ENCODE data around the gene SRD5A1.

The SRD5A1 gene

GRCh38 chr5:6674421-6674820 lies 41.2 kb downstream of the SRD5A1 start:
- Histone ChIP-seq H3K36me3 (ENCODE audit: control insufficient read depth, low read depth, low read length) (no peaks in the 10 kb centered on the region), H3K27me3 (ENCODE audit: control insufficient read depth, insufficient read depth, low read length) (no peaks in the 10 kb centered on the region), H3K4me1 (ENCODE audit: control insufficient read depth, low read depth, low read length) (no peaks in the 10 kb centered on the region), H3K4me3 (ENCODE audit: low read length) (no peak overlapping the region), H3K9ac (ENCODE audit: low read length) (no peak overlapping the region), H3K9me3 (ENCODE audit: control insufficient read depth, low read depth, low read length) (peaks cover 7% of the 10 kb centered on the region), H3K27ac (ENCODE audit: low read length) (no peak overlapping the region)

DNA sequence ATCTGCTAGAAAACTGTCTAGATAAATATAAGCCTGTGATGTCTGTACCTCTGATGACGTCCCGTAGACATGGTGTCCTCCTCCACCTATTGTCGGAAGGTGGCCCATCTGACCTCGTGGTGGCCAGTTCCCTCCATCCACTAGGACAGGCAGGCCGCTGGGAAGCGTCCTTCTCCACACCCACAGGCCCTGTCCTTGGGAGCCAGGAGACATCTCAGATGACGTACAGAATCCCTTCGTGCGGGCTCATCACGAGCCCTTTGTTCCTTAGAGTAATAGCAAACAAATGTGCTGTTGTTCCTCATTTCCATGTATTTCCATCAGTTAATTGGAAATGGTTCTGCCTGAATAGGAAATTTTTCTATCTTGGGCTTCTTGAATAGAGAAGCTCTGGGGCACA lies 41.6 kb downstream of the SRD5A1 start:
- Histone ChIP-seq H3K9ac (ENCODE audit: low read length) (no peak overlapping the region), H3K27me3 (ENCODE audit: control insufficient read depth, insufficient read depth, low read length) (no peaks in the 10 kb centered on the region), H3K36me3 (ENCODE audit: control insufficient read depth, low read depth, low read length) (no peaks in the 10 kb centered on the region), H3K4me1 (ENCODE audit: control insufficient read depth, low read depth, low read length) (no peaks in the 10 kb centered on the region), H3K27ac (ENCODE audit: low read length) (no peak overlapping the region), H3K9me3 (ENCODE audit: control insufficient read depth, low read depth, low read length) (peaks cover 7% of the 10 kb centered on the region), H3K4me3 (ENCODE audit: low read length) (no peak overlapping the region)

DNA sequence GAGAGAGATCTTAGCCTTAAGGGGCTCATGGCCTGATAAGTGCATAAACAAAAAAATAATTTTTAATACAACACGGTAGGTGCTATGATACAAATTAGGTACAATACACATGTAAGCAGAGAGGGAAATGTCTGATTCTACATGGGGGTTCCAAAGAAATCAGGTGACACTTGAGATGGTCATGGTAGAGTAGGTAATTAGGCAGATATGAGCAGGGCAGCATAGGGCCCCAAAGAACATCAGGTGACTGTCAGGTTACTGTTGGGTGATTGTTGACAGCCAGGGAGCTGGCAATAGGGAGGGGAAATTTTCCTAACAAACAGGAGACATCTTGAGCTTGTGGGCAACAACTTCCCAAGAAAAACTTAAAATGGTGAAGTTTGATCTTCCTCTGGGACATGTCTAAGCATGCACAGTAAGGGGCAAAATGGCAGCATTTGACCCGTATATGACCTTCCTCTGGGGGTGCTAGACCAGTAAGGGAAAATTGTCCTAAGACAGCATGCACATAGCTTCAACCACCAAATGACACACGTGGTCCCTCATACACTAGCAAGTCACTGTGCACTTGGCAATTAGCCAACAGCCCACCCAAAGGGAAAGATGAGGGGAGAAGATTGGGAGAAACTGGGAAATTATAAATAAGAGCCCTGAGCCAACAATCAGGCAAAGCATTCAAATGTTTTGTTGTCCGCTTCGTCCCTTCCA lies 42.7 kb downstream of the SRD5A1 start:
- H3K9ac ChIP-seq (ENCODE audit: low read length): no peak overlapping the region
- H3K4me1 ChIP-seq (ENCODE audit: control insufficient read depth, low read depth, low read length): no peaks in the 10 kb centered on the region
- peaks cover 7% of the 10 kb centered on the region for H3K9me3 ChIP-seq (ENCODE audit: control insufficient read depth, low read depth, low read length)

DNA sequence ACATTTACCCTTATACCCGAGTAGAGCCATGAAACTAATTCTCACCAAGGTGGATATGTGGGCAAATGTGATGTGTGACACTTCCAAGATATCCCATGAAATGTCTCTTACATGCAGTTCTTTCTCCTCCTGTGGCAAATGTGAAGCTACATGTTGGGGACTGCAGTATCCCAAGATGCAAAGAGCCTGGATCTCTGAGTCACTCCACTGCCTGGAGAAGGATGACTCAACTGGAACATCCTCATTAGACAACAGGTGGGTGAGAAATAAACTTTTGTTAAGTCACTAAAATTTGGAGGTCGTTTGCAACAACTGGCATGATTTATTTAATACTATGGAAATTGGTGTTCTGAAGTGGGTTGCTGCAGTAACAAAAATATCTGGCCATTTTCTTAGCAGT lies 43.5 kb downstream of the SRD5A1 start:
- H3K27me3 ChIP-seq (ENCODE audit: control insufficient read depth, insufficient read depth, low read length): no peaks in the 10 kb centered on the region
- no peaks in the 10 kb centered on the region for H3K36me3 ChIP-seq (ENCODE audit: control insufficient read depth, low read depth, low read length)
- peaks cover 7% of the 10 kb centered on the region for H3K9me3 ChIP-seq (ENCODE audit: control insufficient read depth, low read depth, low read length)
- H3K4me1 ChIP-seq (ENCODE audit: control insufficient read depth, low read depth, low read length): no peaks in the 10 kb centered on the region
- H3K27ac ChIP-seq (ENCODE audit: low read length): no peak overlapping the region
- no peak overlapping the region for H3K9ac ChIP-seq (ENCODE audit: low read length)
- no peak overlapping the region for H3K4me3 ChIP-seq (ENCODE audit: low read length)

More for the DNA sequence above, 42.7 kb downstream of the SRD5A1 start:
- Histone ChIP-seq H3K36me3 (ENCODE audit: control insufficient read depth, low read depth, low read length) (no peaks in the 10 kb centered on the region), H3K4me3 (ENCODE audit: low read length) (no peak overlapping the region), H3K27me3 (ENCODE audit: control insufficient read depth, insufficient read depth, low read length) (no peaks in the 10 kb centered on the region), H3K27ac (ENCODE audit: low read length) (no peak overlapping the region)

DNA sequence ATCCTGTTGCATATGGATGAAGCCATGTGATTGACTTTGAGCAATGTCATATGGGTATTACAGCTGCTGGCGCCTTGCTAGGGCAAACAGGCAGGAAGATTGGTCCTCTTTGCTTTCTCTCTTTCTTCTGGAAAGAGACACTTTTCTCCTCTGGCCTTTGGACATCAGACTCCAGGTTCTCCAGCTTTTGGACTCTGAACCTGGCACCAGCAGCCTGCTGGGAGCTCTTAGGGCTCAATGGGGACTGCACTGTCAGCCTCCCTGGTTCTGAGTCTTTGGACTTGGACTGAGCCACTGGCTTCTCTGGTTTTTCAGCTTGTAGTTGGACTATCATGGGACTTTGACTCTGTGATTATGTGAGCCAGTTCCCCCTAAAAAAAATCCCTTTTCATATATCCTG lies 45.1 kb downstream of the SRD5A1 start:
- Histone ChIP-seq H3K36me3 (ENCODE audit: control insufficient read depth, low read depth, low read length) (no peaks in the 10 kb centered on the region), H3K27ac (ENCODE audit: low read length) (no peak overlapping the region), H3K9me3 (ENCODE audit: control insufficient read depth, low read depth, low read length) (peaks cover 3% of the 10 kb centered on the region), H3K4me3 (ENCODE audit: low read length) (no peak overlapping the region), H3K27me3 (ENCODE audit: control insufficient read depth, insufficient read depth, low read length) (no peaks in the 10 kb centered on the region), H3K9ac (ENCODE audit: low read length) (no peak overlapping the region), H3K4me1 (ENCODE audit: control insufficient read depth, low read depth, low read length) (no peaks in the 10 kb centered on the region)

GRCh38 chr5:6680922-6681321 lies 47.7 kb downstream of the SRD5A1 start:
- Histone ChIP-seq H3K27me3 (ENCODE audit: control insufficient read depth, insufficient read depth, low read length) (peaks cover 3% of the 10 kb centered on the region), H3K9me3 (ENCODE audit: control insufficient read depth, low read depth, low read length) (peaks cover 3% of the 10 kb centered on the region), H3K27ac (ENCODE audit: low read length) (no peak overlapping the region), H3K36me3 (ENCODE audit: control insufficient read depth, low read depth, low read length) (no peaks in the 10 kb centered on the region), H3K4me3 (ENCODE audit: low read length) (no peak overlapping the region), H3K4me1 (ENCODE audit: control insufficient read depth, low read depth, low read length) (no peaks in the 10 kb centered on the region), H3K9ac (ENCODE audit: low read length) (no peak overlapping the region)

- peaks cover 10% of the 10 kb centered on the region for H3K27me3 ChIP-seq (ENCODE audit: control insufficient read depth, insufficient read depth, low read length)
- no peak overlapping the region for H3K27ac ChIP-seq (ENCODE audit: low read length)
- H3K9ac ChIP-seq (ENCODE audit: low read length): no peak overlapping the region
- no peaks in the 10 kb centered on the region for H3K9me3 ChIP-seq (ENCODE audit: control insufficient read depth, low read depth, low read length)
- no peaks in the 10 kb centered on the region for H3K4me1 ChIP-seq (ENCODE audit: control insufficient read depth, low read depth, low read length)
- H3K4me3 ChIP-seq (ENCODE audit: low read length): no peak overlapping the region
- no peaks in the 10 kb centered on the region for H3K36me3 ChIP-seq (ENCODE audit: control insufficient read depth, low read depth, low read length)
These were observed 48.4 kb downstream of the SRD5A1 start for GRCh38 chr5:6681682-6682081.

GRCh38 chr5:6682239-6682638 lies 49.0 kb downstream of the SRD5A1 start:
- no peaks in the 10 kb centered on the region for H3K9me3 ChIP-seq (ENCODE audit: control insufficient read depth, low read depth, low read length)
- H3K4me3 ChIP-seq (ENCODE audit: low read length): no peak overlapping the region
- no peak overlapping the region for H3K27ac ChIP-seq (ENCODE audit: low read length)
- peaks cover 15% of the 10 kb centered on the region for H3K27me3 ChIP-seq (ENCODE audit: control insufficient read depth, insufficient read depth, low read length)
- H3K4me1 ChIP-seq (ENCODE audit: control insufficient read depth, low read depth, low read length): no peaks in the 10 kb centered on the region
- no peaks in the 10 kb centered on the region for H3K36me3 ChIP-seq (ENCODE audit: control insufficient read depth, low read depth, low read length)
- H3K9ac ChIP-seq (ENCODE audit: low read length): no peak overlapping the region

DNA sequence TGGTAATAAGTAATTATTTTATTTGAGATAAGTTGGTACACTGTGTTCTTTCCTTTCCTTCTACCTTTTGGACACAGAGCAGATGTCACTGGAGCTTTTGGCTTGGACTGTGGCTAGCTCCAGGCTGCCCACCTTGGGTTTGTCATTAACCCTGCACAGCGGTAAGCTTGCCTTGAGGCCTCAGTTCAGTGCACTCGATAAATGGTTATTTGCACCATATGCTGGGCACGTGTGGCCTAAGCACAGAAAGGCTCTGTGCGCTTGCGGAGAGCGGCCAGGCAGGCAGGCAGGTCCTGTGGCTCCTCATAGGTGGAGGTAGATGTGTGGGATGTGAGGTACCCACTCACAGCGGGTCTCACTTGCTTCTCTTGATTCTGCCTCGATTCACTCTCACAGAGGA lies 50.0 kb downstream of the SRD5A1 start:
- Histone ChIP-seq H3K9me3 (ENCODE audit: control insufficient read depth, low read depth, low read length) (no peaks in the 10 kb centered on the region), H3K4me1 (ENCODE audit: control insufficient read depth, low read depth, low read length) (no peaks in the 10 kb centered on the region), H3K27me3 (ENCODE audit: control insufficient read depth, insufficient read depth, low read length) (peaks cover 23% of the 10 kb centered on the region), H3K27ac (ENCODE audit: low read length) (no peak overlapping the region), H3K4me3 (ENCODE audit: low read length) (no peak overlapping the region), H3K36me3 (ENCODE audit: control insufficient read depth, low read depth, low read length) (no peaks in the 10 kb centered on the region), H3K9ac (ENCODE audit: low read length) (no peak overlapping the region)

DNA sequence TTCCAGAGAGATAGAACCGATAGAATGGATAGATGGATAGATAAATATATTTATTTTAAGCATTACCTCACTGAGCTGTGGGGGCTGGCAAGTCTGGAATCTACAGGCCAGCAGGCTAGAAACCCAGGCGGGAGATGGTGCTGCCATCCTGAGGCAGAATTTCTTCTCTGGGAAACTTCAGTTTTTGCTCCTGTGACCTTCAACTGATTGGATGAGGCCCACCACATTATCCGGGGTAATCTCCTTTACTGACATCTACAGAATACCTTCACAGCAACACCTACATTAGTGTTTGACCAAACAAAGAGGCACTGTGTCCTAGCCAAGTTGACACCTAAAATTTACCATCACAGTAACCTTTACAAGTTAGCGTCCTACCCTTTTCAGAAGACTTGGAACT lies 50.8 kb downstream of the SRD5A1 start:
- Histone ChIP-seq H3K27me3 (ENCODE audit: control insufficient read depth, insufficient read depth, low read length) (peaks cover 26% of the 10 kb centered on the region), H3K9ac (ENCODE audit: low read length) (no peak overlapping the region), H3K4me1 (ENCODE audit: control insufficient read depth, low read depth, low read length) (no peaks in the 10 kb centered on the region), H3K36me3 (ENCODE audit: control insufficient read depth, low read depth, low read length) (no peaks in the 10 kb centered on the region), H3K9me3 (ENCODE audit: control insufficient read depth, low read depth, low read length) (no peaks in the 10 kb centered on the region), H3K4me3 (ENCODE audit: low read length) (no peak overlapping the region), H3K27ac (ENCODE audit: low read length) (no peak overlapping the region)

DNA sequence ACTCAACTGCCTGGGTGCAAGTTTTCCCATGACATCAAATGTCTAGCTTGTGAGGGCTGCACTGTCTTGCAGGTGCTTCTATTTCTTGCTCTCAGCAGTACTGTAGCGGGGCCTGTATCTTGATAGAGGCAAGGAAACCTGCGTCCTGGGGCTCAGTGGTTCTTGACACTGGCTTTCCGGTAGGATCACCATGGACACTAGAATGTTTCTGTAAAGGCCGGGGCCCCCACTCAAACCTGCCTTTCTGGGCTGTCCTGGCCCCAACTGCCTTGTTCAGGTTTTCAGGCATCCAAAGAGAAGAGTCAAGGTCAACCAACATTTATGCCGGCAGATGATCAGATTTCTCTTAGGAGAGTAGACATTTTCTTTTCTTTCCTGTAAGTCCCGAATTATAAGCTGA lies 53.3 kb downstream of the SRD5A1 start:
- no peaks in the 10 kb centered on the region for H3K9me3 ChIP-seq (ENCODE audit: control insufficient read depth, low read depth, low read length)
- H3K27ac ChIP-seq (ENCODE audit: low read length): no peak overlapping the region
- H3K36me3 ChIP-seq (ENCODE audit: control insufficient read depth, low read depth, low read length): no peaks in the 10 kb centered on the region
- H3K4me3 ChIP-seq (ENCODE audit: low read length): peak overlapping the region; percentile 73
- H3K9ac ChIP-seq (ENCODE audit: low read length): no peak overlapping the region
- no peaks in the 10 kb centered on the region for H3K4me1 ChIP-seq (ENCODE audit: control insufficient read depth, low read depth, low read length)
- H3K27me3 ChIP-seq (ENCODE audit: control insufficient read depth, insufficient read depth, low read length): peaks cover 26% of the 10 kb centered on the region

DNA sequence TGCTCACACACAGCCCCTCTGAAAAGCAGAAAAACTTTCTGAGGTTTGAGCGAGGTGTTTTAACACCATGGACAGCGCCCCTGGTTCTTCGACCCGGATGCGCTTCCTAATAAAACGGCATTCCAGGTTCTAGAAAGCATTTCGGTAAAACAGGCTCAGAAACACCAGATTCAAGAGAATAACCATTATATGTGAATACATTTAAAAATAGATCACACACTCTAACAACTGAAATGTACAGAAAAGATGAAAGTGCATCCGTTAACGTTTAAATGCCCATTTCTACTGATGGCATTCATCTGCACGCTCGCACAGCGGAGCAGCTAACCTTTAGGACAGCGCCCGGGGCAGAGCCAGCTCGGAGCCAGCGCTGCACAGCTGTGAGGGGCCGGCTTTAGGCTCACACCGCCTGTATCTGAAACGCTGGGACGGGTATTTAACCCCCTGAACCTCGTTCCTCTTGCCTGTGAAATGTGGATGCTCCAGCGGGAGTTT lies 53.7 kb downstream of the SRD5A1 start:
- Histone ChIP-seq H3K27ac (ENCODE audit: low read length) (no peak overlapping the region), H3K36me3 (ENCODE audit: control insufficient read depth, low read depth, low read length) (no peaks in the 10 kb centered on the region), H3K27me3 (ENCODE audit: control insufficient read depth, insufficient read depth, low read length) (peaks cover 26% of the 10 kb centered on the region), H3K9ac (ENCODE audit: low read length) (no peak overlapping the region), H3K4me3 (ENCODE audit: low read length) (peak overlapping the region; percentile 73), H3K4me1 (ENCODE audit: control insufficient read depth, low read depth, low read length) (no peaks in the 10 kb centered on the region), H3K9me3 (ENCODE audit: control insufficient read depth, low read depth, low read length) (no peaks in the 10 kb centered on the region)
